Kidney (tissue), 14 donors: ENCODE measurements around the gene ORAI2. TPM values are rescaled to one million over a fixed set of nuclear protein-coding genes. Genes with fewer than 3 reads are reported as not detected.

Experiments used
- DNase-seq, 5 donors: peaks; one replicate each; pipeline ENCODE4 v3.0.0-alpha.2; 2013 to 2020
- FAIRE-seq: peaks from 2 replicates; lab custom pipeline; 2012; peaks lifted over from hg19 to GRCh38; lab: Jason Lieb, UNC
- H3K27ac ChIP-seq, 2 donors: one replicate each; pipeline ENCODE4 v1.7.0; 2013; ENCODE audit warnings: low read depth in 2 of 2, low read length in 2 of 2, inconsistent platforms in 1 of 2
- H3K27me3 ChIP-seq: one replicate; pipeline ENCODE4 v1.7.1; 2013; ENCODE audit warnings: low read length, inconsistent platforms; ENCODE audit not compliant: control insufficient read depth, insufficient read depth
- H3K36me3 ChIP-seq, 3 donors: one replicate each; pipeline versions ENCODE4 v1.7.0 to v1.7.1; 2013; ENCODE audit warnings: low read length in 3 of 3, control low read depth in 1 of 3, inconsistent platforms in 1 of 3; ENCODE audit not compliant: insufficient read depth in 3 of 3, control insufficient read depth in 2 of 3
- H3K4me1 ChIP-seq, 3 donors: one replicate each; pipeline versions ENCODE4 v1.7.0 to v1.7.1; 2013; ENCODE audit warnings: low read length in 3 of 3, inconsistent platforms in 1 of 3, low read depth in 1 of 3; ENCODE audit not compliant: control insufficient read depth in 2 of 3, insufficient read depth in 2 of 3
- H3K4me3 ChIP-seq, 3 donors: one replicate each; pipeline versions ENCODE4 v1.7.0 to v1.8.1; 2013; ENCODE audit warnings: low read length in 3 of 3, control low read depth in 1 of 3, inconsistent platforms in 1 of 3
- H3K9ac ChIP-seq, 3 donors: one replicate each; pipeline versions ENCODE4 v1.7.0 to v1.7.1; 2013; ENCODE audit warnings: low read length in 3 of 3, control low read depth in 1 of 3, inconsistent platforms in 1 of 3
- H3K9me3 ChIP-seq, 3 donors: one replicate each; pipeline versions ENCODE4 v1.7.0 to v1.7.1; 2013; ENCODE audit warnings: low read length in 3 of 3, control low read depth in 1 of 3, inconsistent platforms in 1 of 3; ENCODE audit not compliant: control insufficient read depth in 2 of 3, insufficient read depth in 1 of 3
- CTCF ChIP-seq: IDR thresholded peaks from 3 replicates; pipeline ENCODE4 v1.5.1; 2012; ENCODE audit warnings: mild to moderate bottlenecking, moderate library complexity, borderline replicate concordance; ENCODE audit not compliant: insufficient read depth; ENCODE audit errors: extremely low read depth
- intact Hi-C: fragments of 100-400 bp; cut with DNase I; formaldehyde crosslinking; loops from one replicate; pipeline ENCODE4 v1.11.1; 2022
- polyA plus RNA-seq: library from polyadenylated mRNA; stranded (reverse); fragments of 350-450 nt; fragmentation: Illumina TruSeq; extraction: RNeasy Lipid Tissue Mini Kit (QIAGEN cat#74804); gene quantifications from one replicate; pipeline ENCODE4 v1.2.3, GENCODE V29; 2014; ENCODE audit warnings: low read depth, low replicate concordance; ENCODE audit not compliant: insufficient read depth
- total RNA-seq: library from RNA; stranded (reverse); fragmentation: NEBNext Ultra II Directional; extraction: Animal tissue kit (Norgen Biotek cat#: 25700); gene quantifications from one replicate; pipeline ENCODE4 v1.2.1, GENCODE V29; 2021
- donor health status: control.
- donor health status: control.
- donor health status: control.
- donor health status: control.
- donor health status: control.
- donor health status: DM: yes; HTN: yes; CAD: no.
- donor health status: Normal renal cell carcinoma (clear cell type).

ORAI2 gene
- total and polyA plus RNA-seq, 2 donors from 2014 or later, result 13.8 to 45.6 TPM

GRCh38 chr7:102445674-102446071 is 12.3 kb downstream of the ORAI2 start:
- intact Hi-C loops, result no loop called here
- no peak overlapping the region for H3K27ac ChIP-seq
- no peak for FAIRE-seq
- TF ChIP-seq CTCF, result no peak
- peaks cover 0 to 11% (median 0%) of the 10 kb centered on the region in 3 donors for H3K36me3 ChIP-seq
- no peak for DNase-seq
- H3K9me3 ChIP-seq, result no peaks in the 10 kb centered on the region
- no peaks in the 10 kb centered on the region for H3K27me3 ChIP-seq
- no peak overlapping the region for H3K4me3 ChIP-seq
- H3K4me1 ChIP-seq, result no peaks in the 10 kb centered on the region
- H3K9ac ChIP-seq, result no peak overlapping the region

- no peaks in the 10 kb centered on the region for H3K27me3 ChIP-seq
- intact Hi-C loops, result no loop called here
- peaks cover 0 to 2% (median 0%) of the 10 kb centered on the region in 3 donors for H3K4me1 ChIP-seq
- no peak for FAIRE-seq
- no peak overlapping the region for H3K4me3 ChIP-seq
- no peak for TF ChIP-seq CTCF
- no peak overlapping the region for H3K9ac ChIP-seq
- DNase-seq, result no peak
- H3K9me3 ChIP-seq, result no peaks in the 10 kb centered on the region
- H3K27ac ChIP-seq, result no peak overlapping the region
- peaks cover 0 to 11% (median 0%) of the 10 kb centered on the region in 3 donors for H3K36me3 ChIP-seq
Observed at GRCh38 chr7:102446387-102447156, 13.2 kb downstream of the ORAI2 start.

- H3K27ac ChIP-seq, result no peak overlapping the region
- FAIRE-seq (no peak), DNase-seq (no peak)
- H3K36me3 ChIP-seq, result peaks cover 0 to 11% (median 0%) of the 10 kb centered on the region in 3 donors
- no peak for TF ChIP-seq CTCF
- H3K9ac ChIP-seq, result no peak overlapping the region
- intact Hi-C loops, result no loop called here
- H3K4me3 ChIP-seq, result no peak overlapping the region
- no peaks in the 10 kb centered on the region for H3K27me3 ChIP-seq
- peaks cover 0 to 2% (median 0%) of the 10 kb centered on the region in 3 donors for H3K4me1 ChIP-seq
- no peaks in the 10 kb centered on the region for H3K9me3 ChIP-seq
Observed at GRCh38 chr7:102447311-102447710, 13.9 kb downstream of the ORAI2 start.
